Measurements from ENCODE around the gene CPXM2. TPM values are rescaled to one million over a fixed set of nuclear protein-coding genes. Genes with fewer than 3 reads are reported as not detected.

CPXM2 gene
- total and polyA plus RNA-seq, 2 donors (not counting 1 experiment from before 2014, with no cell fraction given): not detected

DNA sequence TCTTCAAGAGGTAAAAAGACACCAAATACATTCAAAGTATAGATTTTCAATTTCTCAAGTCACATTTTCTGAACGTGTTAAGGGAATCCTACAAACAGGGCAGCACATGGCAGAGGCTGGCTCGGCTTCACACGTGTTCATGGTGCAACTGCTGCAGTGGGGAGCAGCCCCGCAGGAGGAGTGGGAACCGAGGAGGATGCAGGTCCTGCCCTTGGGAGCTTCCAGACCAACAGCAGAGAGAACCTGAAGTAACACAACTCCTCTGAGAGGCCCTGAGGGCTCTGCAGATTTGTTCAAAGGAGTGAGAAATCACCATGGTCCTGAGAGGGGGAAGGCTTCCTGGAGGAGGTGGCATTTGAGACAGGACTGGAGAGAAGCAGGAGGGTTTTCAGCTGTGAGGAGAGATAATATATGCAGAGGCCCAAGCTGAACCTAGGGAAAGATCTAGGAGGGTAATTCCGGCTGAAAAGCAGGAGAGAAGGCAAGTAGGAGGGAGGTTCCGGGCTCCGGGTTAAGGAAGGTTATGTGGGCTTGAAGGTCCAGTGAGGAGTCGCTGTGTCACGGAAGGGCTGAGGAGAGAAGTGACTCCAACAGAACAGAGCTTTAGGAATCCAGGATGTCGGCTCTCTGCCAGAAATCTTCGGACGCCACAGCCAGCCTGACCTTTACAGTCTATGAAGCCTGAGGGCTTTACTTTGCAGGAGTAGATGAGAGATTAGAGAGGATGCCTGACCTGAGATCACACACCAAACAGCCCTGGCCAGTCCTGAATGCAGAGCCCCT lies 148.0 kb downstream of the CPXM2 start:
- no peaks in the 10 kb centered on the region for H3K9me3 Mint-ChIP-seq (ENCODE audit: insufficient read depth)
- Histone ChIP-seq H3K79me2 (ENCODE audit: control insufficient read depth, insufficient read depth, low read length) (no peaks in the 10 kb centered on the region), H4K20me1 (ENCODE audit: control insufficient read depth, insufficient read depth, low read length, poor library complexity, severe bottlenecking) (no peaks in the 10 kb centered on the region), H3K27me3 (replicated peaks in 1 of 4; ENCODE audit: control extremely low read depth in 1 of 4, control insufficient read depth in 3 of 4, insufficient read depth in 4 of 4, low read length in 3 of 4) (no peaks in the 10 kb centered on the region), H3K27ac (ENCODE audit: low read length in 2 of 2) (no peak overlapping the region), H2AFZ (ENCODE audit: insufficient read depth, low read depth, low read length, poor library complexity, severe bottlenecking) (no peak overlapping the region), H3K4me3 (ENCODE audit: control extremely low read depth in 1 of 5, extremely low read depth in 1 of 5, insufficient read depth in 1 of 5, low read depth in 2 of 5, low read length in 4 of 5) (no peak overlapping the region), H3K9me3 (ENCODE audit: control extremely low read depth in 1 of 3, control insufficient read depth in 2 of 3, insufficient read depth in 1 of 3, low read length in 2 of 3) (no peaks in the 10 kb centered on the region), H3K4me1 (ENCODE audit: control insufficient read depth in 2 of 2, insufficient read depth in 2 of 2, low read length in 2 of 2) (no peaks in the 10 kb centered on the region), H3K9ac (ENCODE audit: low read length) (no peak overlapping the region), H3K4me2 (replicated peaks; ENCODE audit: low read depth, low read length, poor library complexity, severe bottlenecking) (no peak overlapping the region), H3K36me3 (replicated peaks in 1 of 2; ENCODE audit: control extremely low read depth in 1 of 2, control insufficient read depth in 1 of 2, extremely low read depth in 1 of 2, insufficient read depth in 2 of 2, low read length in 1 of 2) (no peaks in the 10 kb centered on the region)
- 87% methylated on average over 11 of the region's 13 CpGs for WGBS (ENCODE audit: insufficient coverage)
- POLR2A ChIA-PET: no interaction called here
- no peak for ATAC-seq (ENCODE audit: low read depth)
- H3K4me1 Mint-ChIP-seq: no peaks in the 10 kb centered on the region
- no peak overlapping the region for H3K4me3 Mint-ChIP-seq
- intact Hi-C loops (cut with micrococcal nuclease): no loop called here
- TF ChIP-seq, protein P1, sequence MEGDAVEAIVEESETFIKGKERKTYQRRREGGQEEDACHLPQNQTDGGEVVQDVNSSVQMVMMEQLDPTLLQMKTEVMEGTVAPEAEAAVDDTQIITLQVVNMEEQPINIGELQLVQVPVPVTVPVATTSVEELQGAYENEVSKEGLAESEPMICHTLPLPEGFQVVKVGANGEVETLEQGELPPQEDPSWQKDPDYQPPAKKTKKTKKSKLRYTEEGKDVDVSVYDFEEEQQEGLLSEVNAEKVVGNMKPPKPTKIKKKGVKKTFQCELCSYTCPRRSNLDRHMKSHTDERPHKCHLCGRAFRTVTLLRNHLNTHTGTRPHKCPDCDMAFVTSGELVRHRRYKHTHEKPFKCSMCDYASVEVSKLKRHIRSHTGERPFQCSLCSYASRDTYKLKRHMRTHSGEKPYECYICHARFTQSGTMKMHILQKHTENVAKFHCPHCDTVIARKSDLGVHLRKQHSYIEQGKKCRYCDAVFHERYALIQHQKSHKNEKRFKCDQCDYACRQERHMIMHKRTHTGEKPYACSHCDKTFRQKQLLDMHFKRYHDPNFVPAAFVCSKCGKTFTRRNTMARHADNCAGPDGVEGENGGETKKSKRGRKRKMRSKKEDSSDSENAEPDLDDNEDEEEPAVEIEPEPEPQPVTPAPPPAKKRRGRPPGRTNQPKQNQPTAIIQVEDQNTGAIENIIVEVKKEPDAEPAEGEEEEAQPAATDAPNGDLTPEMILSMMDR (IDR thresholded peaks at IDR 0.05): no peak
- no peak for TF ChIP-seq EZH2 (IDR thresholded peaks at IDR 0.05; ENCODE audit: borderline replicate concordance, insufficient read depth, low read depth, low read length, poor library complexity, severe bottlenecking)
- DNase-seq: no peak
- H3K27me3 Mint-ChIP-seq: peaks cover 15% of the 10 kb centered on the region
- CTCF ChIA-PET: no interaction called here
- H3K27ac Mint-ChIP-seq: no peak overlapping the region

DNA sequence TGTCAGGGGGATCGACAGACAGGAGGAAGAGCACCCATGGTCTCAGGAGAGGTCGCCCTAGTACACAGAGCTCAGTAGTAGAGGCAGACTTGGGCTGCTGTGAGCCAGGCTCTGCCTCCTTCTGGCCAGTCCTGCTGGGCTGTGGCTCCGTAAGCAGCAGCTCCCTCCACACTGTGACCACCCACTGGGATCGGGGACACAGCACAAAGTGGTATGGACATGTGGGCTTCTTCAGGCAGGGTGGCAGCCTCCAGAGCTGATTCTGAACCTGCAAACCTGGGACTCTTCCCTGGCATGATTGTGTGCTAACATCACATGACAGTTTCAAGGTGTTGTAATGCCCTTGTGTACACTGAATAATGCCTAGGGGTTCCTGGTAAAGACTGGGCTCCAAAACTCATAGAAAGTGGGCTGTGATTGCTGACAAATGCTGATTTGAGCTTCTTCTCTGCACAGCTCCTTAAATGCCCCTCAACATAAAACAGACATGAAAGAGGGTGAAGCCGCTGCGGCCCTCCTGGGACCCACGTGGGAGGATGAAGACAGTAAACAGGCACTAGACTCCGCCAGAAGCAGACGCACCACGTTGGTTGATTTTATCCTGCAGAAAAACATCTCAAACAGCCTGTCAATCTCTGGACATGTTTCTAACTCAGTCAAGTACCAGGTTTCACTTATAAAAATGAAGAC lies 148.7 kb downstream of the CPXM2 start:
- H3K27me3 Mint-ChIP-seq: peaks cover 15% of the 10 kb centered on the region
- Histone ChIP-seq H3K4me1 (ENCODE audit: control insufficient read depth in 2 of 2, insufficient read depth in 2 of 2, low read length in 2 of 2) (no peaks in the 10 kb centered on the region), H3K9me3 (ENCODE audit: control extremely low read depth in 1 of 3, control insufficient read depth in 2 of 3, insufficient read depth in 1 of 3, low read length in 2 of 3) (no peaks in the 10 kb centered on the region), H3K27me3 (replicated peaks in 1 of 4; ENCODE audit: control extremely low read depth in 1 of 4, control insufficient read depth in 3 of 4, insufficient read depth in 4 of 4, low read length in 3 of 4) (no peaks in the 10 kb centered on the region), H3K27ac (ENCODE audit: low read length in 2 of 2) (no peak overlapping the region), H3K79me2 (ENCODE audit: control insufficient read depth, insufficient read depth, low read length) (no peaks in the 10 kb centered on the region), H2AFZ (ENCODE audit: insufficient read depth, low read depth, low read length, poor library complexity, severe bottlenecking) (no peak overlapping the region), H3K4me2 (replicated peaks; ENCODE audit: low read depth, low read length, poor library complexity, severe bottlenecking) (no peak overlapping the region), H3K36me3 (replicated peaks in 1 of 2; ENCODE audit: control extremely low read depth in 1 of 2, control insufficient read depth in 1 of 2, extremely low read depth in 1 of 2, insufficient read depth in 2 of 2, low read length in 1 of 2) (no peaks in the 10 kb centered on the region), H3K4me3 (ENCODE audit: control extremely low read depth in 1 of 5, extremely low read depth in 1 of 5, insufficient read depth in 1 of 5, low read depth in 2 of 5, low read length in 4 of 5) (no peak overlapping the region), H3K9ac (ENCODE audit: low read length) (no peak overlapping the region), H4K20me1 (ENCODE audit: control insufficient read depth, insufficient read depth, low read length, poor library complexity, severe bottlenecking) (no peaks in the 10 kb centered on the region)
- ATAC-seq (ENCODE audit: low read depth) (no peak), DNase-seq (no peak)
- ChIA-PET POLR2A (no interaction called here), CTCF (no interaction called here)
- no peak overlapping the region for H3K4me3 Mint-ChIP-seq
- H3K9me3 Mint-ChIP-seq (ENCODE audit: insufficient read depth): no peaks in the 10 kb centered on the region
- intact Hi-C loops (cut with micrococcal nuclease): no loop called here
- H3K4me1 Mint-ChIP-seq: no peaks in the 10 kb centered on the region
- WGBS (ENCODE audit: insufficient coverage): 86% methylated on average over 9 of the region's 10 CpGs
- TF ChIP-seq, protein P1 (IDR thresholded peaks at IDR 0.05): no peak
- no peak for TF ChIP-seq EZH2 (IDR thresholded peaks at IDR 0.05; ENCODE audit: borderline replicate concordance, insufficient read depth, low read depth, low read length, poor library complexity, severe bottlenecking)
- no peak overlapping the region for H3K27ac Mint-ChIP-seq
